Parathyroid adenoma (tissue), 2 donors: ENCODE data around the gene PTGER2.

Source experiments
- H2AFZ ChIP-seq: fragments of 300-600 bp; sonication (generic); one replicate; pipeline ENCODE4 v1.7.0; 2017; ENCODE audit warnings: antibody characterized with exemption, mild to moderate bottlenecking
- H3K27ac ChIP-seq: fragments of 300-600 bp; sonication (generic); one replicate; pipeline ENCODE4 v1.7.0; 2017
- H3K27me3 ChIP-seq: fragments of 300-600 bp; sonication (generic); one replicate; pipeline ENCODE4 v1.7.0; 2017; ENCODE audit warnings: low read length; ENCODE audit not compliant: control insufficient read depth, insufficient read depth
- H3K36me3 ChIP-seq: fragments of 300-600 bp; sonication (generic); one replicate; pipeline ENCODE4 v1.7.0; 2017; ENCODE audit warnings: low read length; ENCODE audit not compliant: control insufficient read depth, insufficient read depth
- H3K4me1 ChIP-seq: fragments of 300-600 bp; sonication (generic); one replicate; pipeline ENCODE4 v1.7.0; 2017; ENCODE audit warnings: control low read depth
- H3K4me2 ChIP-seq: fragments of 300-600 bp; sonication (generic); one replicate; pipeline ENCODE4 v1.7.0; 2017; ENCODE audit warnings: low read length
- H3K4me3 ChIP-seq: fragments of 300-600 bp; sonication (generic); one replicate; pipeline ENCODE4 v1.7.0; 2017; ENCODE audit warnings: low read depth, low read length
- H3K79me2 ChIP-seq: fragments of 300-600 bp; sonication (generic); one replicate; pipeline ENCODE4 v1.7.0; 2017; ENCODE audit warnings: control low read depth
- H3K9ac ChIP-seq: fragments of 300-600 bp; sonication (generic); one replicate; pipeline ENCODE4 v1.7.0; 2017; ENCODE audit warnings: mild to moderate bottlenecking
- H3K9me3 ChIP-seq: fragments of 300-600 bp; sonication (generic); one replicate; pipeline ENCODE4 v1.7.0; 2017; ENCODE audit warnings: low read length; ENCODE audit not compliant: control insufficient read depth
- TF ChIP-seq, protein P1 (sequence below): fragments of 300-600 bp; sonication (generic); IDR thresholded peaks from one replicate; pipeline ENCODE4 v1.7.0; 2017; ENCODE audit warnings: antibody characterized with exemption, mild to moderate bottlenecking
- donor health status: primary hyperparathyroidism.

Gene PTGER2

DNA sequence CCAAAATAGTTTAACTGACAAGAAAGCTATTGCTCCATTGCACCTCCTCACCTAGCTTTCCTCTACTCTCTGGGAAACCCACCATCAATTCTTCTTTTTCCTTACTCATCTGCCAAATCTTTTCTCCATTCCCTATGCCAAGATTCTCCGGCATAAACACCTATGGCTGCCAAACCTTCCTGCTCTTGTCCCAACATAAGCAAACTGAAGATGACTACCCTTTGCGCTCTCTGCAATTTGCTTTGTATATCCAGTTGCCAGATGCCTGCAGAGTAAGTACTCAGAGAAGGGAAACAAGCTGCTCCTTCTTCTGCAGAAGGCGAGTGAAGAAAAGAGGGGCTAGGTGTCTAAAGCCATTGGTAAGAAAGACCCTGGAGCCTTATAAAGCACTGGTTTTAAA, 11.5 kb downstream of the PTGER2 start:
- H3K4me1 ChIP-seq = no peaks in the 10 kb centered on the region
- H3K4me2 ChIP-seq = no peak overlapping the region
- H3K9ac ChIP-seq = no peak overlapping the region
- H3K27ac ChIP-seq = no peak overlapping the region
- no peak overlapping the region for H3K4me3 ChIP-seq
- H3K27me3 ChIP-seq = no peaks in the 10 kb centered on the region
- H3K79me2 ChIP-seq = no peaks in the 10 kb centered on the region
- no peak overlapping the region for H2AFZ ChIP-seq
- H3K9me3 ChIP-seq = no peaks in the 10 kb centered on the region
- TF ChIP-seq, protein P1, sequence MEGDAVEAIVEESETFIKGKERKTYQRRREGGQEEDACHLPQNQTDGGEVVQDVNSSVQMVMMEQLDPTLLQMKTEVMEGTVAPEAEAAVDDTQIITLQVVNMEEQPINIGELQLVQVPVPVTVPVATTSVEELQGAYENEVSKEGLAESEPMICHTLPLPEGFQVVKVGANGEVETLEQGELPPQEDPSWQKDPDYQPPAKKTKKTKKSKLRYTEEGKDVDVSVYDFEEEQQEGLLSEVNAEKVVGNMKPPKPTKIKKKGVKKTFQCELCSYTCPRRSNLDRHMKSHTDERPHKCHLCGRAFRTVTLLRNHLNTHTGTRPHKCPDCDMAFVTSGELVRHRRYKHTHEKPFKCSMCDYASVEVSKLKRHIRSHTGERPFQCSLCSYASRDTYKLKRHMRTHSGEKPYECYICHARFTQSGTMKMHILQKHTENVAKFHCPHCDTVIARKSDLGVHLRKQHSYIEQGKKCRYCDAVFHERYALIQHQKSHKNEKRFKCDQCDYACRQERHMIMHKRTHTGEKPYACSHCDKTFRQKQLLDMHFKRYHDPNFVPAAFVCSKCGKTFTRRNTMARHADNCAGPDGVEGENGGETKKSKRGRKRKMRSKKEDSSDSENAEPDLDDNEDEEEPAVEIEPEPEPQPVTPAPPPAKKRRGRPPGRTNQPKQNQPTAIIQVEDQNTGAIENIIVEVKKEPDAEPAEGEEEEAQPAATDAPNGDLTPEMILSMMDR = no peak
- no peaks in the 10 kb centered on the region for H3K36me3 ChIP-seq

DNA sequence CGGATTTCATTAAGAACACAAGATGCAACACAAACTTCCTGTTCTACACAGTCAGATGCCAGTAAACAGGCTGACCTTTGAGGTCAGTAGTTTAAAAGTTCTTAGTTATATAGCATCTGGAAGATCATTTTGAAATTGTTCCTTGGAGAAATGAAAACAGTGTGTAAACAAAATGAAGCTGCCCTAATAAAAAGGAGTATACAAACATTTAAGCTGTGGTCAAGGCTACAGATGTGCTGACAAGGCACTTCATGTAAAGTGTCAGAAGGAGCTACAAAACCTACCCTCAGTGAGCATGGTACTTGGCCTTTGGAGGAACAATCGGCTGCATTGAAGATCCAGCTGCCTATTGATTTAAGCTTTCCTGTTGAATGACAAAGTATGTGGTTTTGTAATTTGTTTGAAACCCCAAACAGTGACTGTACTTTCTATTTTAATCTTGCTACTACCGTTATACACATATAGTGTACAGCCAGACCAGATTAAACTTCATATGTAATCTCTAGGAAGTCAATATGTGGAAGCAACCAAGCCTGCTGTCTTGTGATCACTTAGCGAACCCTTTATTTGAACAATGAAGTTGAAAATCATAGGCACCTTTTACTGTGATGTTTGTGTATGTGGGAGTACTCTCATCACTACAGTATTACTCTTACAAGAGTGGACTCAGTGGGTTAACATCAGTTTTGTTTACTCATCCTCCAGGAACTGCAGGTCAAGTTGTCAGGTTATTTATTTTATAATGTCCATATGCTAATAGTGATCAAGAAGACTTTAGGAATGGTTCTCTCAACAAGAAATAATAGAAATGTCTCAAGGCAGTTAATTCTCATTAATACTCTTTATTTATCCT, 13.5 kb downstream of the PTGER2 start:
- H3K27ac ChIP-seq = no peak overlapping the region

DNA sequence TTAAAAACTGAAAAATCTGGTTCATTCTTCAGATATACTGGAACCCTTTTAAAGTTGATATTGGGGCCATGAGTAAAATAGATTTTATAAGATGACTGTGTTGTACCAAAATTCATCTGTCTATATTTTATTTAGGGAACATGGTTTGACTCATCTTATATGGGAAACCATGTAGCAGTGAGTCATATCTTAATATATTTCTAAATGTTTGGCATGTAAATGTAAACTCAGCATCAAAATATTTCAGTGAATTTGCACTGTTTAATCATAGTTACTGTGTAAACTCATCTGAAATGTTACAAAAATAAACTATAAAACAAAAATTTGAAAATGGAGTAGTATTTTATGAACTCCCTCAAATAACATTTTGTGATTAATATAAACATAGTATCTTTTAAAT, 14.2 kb downstream of the PTGER2 start:
- Histone ChIP-seq H3K9me3 (no peaks in the 10 kb centered on the region), H3K9ac (no peak overlapping the region), H3K4me3 (no peak overlapping the region), H3K27ac (no peak overlapping the region), H3K4me2 (no peak overlapping the region), H3K4me1 (peaks cover 4% of the 10 kb centered on the region), H3K79me2 (no peaks in the 10 kb centered on the region), H2AFZ (no peak overlapping the region), H3K27me3 (no peaks in the 10 kb centered on the region), H3K36me3 (no peaks in the 10 kb centered on the region)
- TF ChIP-seq, protein P1 = no peak

More for the DNA sequence above, 13.5 kb downstream of the PTGER2 start:
- no peak overlapping the region for H3K4me3 ChIP-seq
- TF ChIP-seq, protein P1 = no peak
- peaks cover 4% of the 10 kb centered on the region for H3K4me1 ChIP-seq
- H3K4me2 ChIP-seq = no peak overlapping the region
- H3K27me3 ChIP-seq = no peaks in the 10 kb centered on the region
- H3K9ac ChIP-seq = no peak overlapping the region
- H3K79me2 ChIP-seq = no peaks in the 10 kb centered on the region
- H3K36me3 ChIP-seq = no peaks in the 10 kb centered on the region
- H3K9me3 ChIP-seq = no peaks in the 10 kb centered on the region
- no peak overlapping the region for H2AFZ ChIP-seq

DNA sequence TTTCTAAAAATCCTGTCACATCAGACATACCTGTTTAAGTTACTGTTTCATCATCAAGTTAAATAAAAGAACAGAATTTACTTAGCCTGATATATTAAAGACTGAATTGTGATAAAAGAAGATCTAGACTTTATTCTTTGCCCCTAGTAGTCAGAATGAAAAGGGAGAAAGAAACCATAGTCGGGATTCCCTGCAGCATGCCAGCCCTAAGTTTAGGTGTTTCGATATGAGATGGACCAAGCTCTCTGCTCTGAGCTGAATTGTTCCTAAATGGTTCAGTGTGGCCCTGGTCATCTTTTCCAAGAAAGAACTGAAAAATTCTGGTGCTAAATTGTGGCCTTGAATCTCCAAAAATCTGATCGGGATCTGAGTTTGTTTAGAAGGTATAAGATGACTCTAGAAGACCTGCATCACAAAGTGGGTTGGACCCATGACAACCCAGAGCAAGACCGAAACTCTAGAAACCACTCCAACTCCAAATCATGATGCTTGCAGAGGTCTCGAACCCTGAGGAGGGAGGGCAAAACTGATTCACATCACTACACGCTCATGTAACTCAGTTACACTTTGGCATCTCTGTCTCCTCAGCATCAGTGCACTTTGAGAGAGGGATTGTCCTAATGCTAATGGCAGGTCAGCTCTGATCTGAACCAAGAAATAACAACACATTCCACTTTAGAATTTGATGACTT, 15.7 kb downstream of the PTGER2 start:
- no peak overlapping the region for H3K27ac ChIP-seq
- H3K79me2 ChIP-seq = no peaks in the 10 kb centered on the region
- H3K27me3 ChIP-seq = no peaks in the 10 kb centered on the region
- no peaks in the 10 kb centered on the region for H3K9me3 ChIP-seq
- no peak overlapping the region for H3K9ac ChIP-seq
- H3K4me1 ChIP-seq = peaks cover 4% of the 10 kb centered on the region
- no peak overlapping the region for H3K4me3 ChIP-seq
- H3K4me2 ChIP-seq = no peak overlapping the region
- no peak overlapping the region for H2AFZ ChIP-seq
- H3K36me3 ChIP-seq = no peaks in the 10 kb centered on the region
- TF ChIP-seq, protein P1 = no peak
